Epithelial cell of proximal tubule (primary cell): ENCODE data around the gene LCE3B. TPM values are rescaled to one million over a fixed set of nuclear protein-coding genes. Genes with fewer than 3 reads are reported as not detected.
A peak's percentile ranks its signal among the peaks of the same experiment; 100 is the strongest.

ENCODE experiments used
- DNase-seq: peaks from one replicate; pipeline ENCODE4 v3.0.0-alpha.2; 2011; ENCODE audit warnings: low read depth
- H3K4me3 ChIP-seq: 2 replicates; pipeline ENCODE4 v1.5.1; 2011; ENCODE audit warnings: low read depth, mild to moderate bottlenecking, low read length
- CTCF ChIP-seq: conservative IDR thresholded peaks from 2 replicates; pipeline ENCODE4 v1.5.1; 2012; ENCODE audit warnings: low read depth, mild to moderate bottlenecking, low read length
- total RNA-seq: library from RNA; depleted of rRNA; stranded (reverse); fragments of >200 nt; gene quantifications from 2 replicates; pipeline ENCODE4 v1.2.3, GENCODE V29; 2015

The LCE3B gene
- total RNA-seq, 1 donor from 2014 or later = not detected

GRCh38 chr1:152582647-152583046 is 31.0 kb upstream of the LCE3B start:
- no peak for TF ChIP-seq CTCF
- no peak for DNase-seq
- no peak overlapping the region for H3K4me3 ChIP-seq

- peak; percentile 19 for TF ChIP-seq CTCF
- H3K4me3 ChIP-seq = no peak overlapping the region
- no peak for DNase-seq
These were observed 28.0 kb upstream of the LCE3B start for GRCh38 chr1:152585586-152585985.

GRCh38 chr1:152596986-152597385 is 16.6 kb upstream of the LCE3B start:
- TF ChIP-seq CTCF = no peak
- no peak for DNase-seq
- H3K4me3 ChIP-seq = no peak overlapping the region

- H3K4me3 ChIP-seq = no peak within 1 kb of the TSS
- TF ChIP-seq CTCF = no peak
- no peak for DNase-seq
These were observed 13.7 kb upstream of the LCE3B start, which contains the start of gene LCE3C for GRCh38 chr1:152599934-152600333. LCE3C (plus strand) TSS chr1:152600234; CDS start chr1:152600732, 498 bp downstream.

GRCh38 chr1:152621993-152622392 is 8.4 kb downstream of the LCE3B start:
- no peak for DNase-seq

GRCh38 chr1:152622803-152623202 is 9.2 kb downstream of the LCE3B start, which contains the start of gene LCE3A:
LCE3A (minus strand) TSS chr1:152623103; CDS start chr1:152623103, 0 bp downstream.
- no peak for DNase-seq
- no peak for TF ChIP-seq CTCF
- no peak within 1 kb of the TSS for H3K4me3 ChIP-seq

More at GRCh38 chr1:152621993-152622392, 8.4 kb downstream of the LCE3B start:
- no peak for TF ChIP-seq CTCF
- H3K4me3 ChIP-seq = no peak overlapping the region

GRCh38 chr1:152623203-152623844 is 9.7 kb downstream of the LCE3B start:
- no peak overlapping the region for H3K4me3 ChIP-seq
- TF ChIP-seq CTCF = no peak
- no peak for DNase-seq
